Mammary epithelial cell (primary cell): Measurements from ENCODE around the gene KIF5C.

ENCODE experiments used
- EZH2 ChIP-seq: IDR thresholded peaks from 2 replicates; pipeline ENCODE4 v1.6.1; 2012; ENCODE audit warnings: low read length, inconsistent platforms, borderline replicate concordance
- TF ChIP-seq, protein P1 (sequence below), 2 donors: IDR thresholded peaks in 1 of 2; conservative IDR thresholded peaks in 1 of 2; 2 replicates each; pipeline ENCODE4 v1.5.1; 2011 to 2012; ENCODE audit warnings: inconsistent platforms in 2 of 2, low read length in 2 of 2, mild to moderate bottlenecking in 2 of 2, control low read depth in 1 of 2, low read depth in 1 of 2; ENCODE audit not compliant: insufficient read depth in 1 of 2; ENCODE audit errors: extremely low read depth in 1 of 2

GRCh38 chr2:149059822-149060221 lies 184.8 kb downstream of the KIF5C start:
- TF ChIP-seq, protein P1, sequence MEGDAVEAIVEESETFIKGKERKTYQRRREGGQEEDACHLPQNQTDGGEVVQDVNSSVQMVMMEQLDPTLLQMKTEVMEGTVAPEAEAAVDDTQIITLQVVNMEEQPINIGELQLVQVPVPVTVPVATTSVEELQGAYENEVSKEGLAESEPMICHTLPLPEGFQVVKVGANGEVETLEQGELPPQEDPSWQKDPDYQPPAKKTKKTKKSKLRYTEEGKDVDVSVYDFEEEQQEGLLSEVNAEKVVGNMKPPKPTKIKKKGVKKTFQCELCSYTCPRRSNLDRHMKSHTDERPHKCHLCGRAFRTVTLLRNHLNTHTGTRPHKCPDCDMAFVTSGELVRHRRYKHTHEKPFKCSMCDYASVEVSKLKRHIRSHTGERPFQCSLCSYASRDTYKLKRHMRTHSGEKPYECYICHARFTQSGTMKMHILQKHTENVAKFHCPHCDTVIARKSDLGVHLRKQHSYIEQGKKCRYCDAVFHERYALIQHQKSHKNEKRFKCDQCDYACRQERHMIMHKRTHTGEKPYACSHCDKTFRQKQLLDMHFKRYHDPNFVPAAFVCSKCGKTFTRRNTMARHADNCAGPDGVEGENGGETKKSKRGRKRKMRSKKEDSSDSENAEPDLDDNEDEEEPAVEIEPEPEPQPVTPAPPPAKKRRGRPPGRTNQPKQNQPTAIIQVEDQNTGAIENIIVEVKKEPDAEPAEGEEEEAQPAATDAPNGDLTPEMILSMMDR (conservative IDR thresholded peaks at IDR 0.05 in 1 of 2, IDR thresholded peaks at IDR 0.05 in 1 of 2; ENCODE audit: extremely low read depth in 1 of 2, insufficient read depth in 1 of 2, low read depth in 1 of 2, low read length in 2 of 2): no peak
- TF ChIP-seq EZH2: no peak
